ENCODE results near the gene TMEM82.

- TF ChIP-seq, protein P1, sequence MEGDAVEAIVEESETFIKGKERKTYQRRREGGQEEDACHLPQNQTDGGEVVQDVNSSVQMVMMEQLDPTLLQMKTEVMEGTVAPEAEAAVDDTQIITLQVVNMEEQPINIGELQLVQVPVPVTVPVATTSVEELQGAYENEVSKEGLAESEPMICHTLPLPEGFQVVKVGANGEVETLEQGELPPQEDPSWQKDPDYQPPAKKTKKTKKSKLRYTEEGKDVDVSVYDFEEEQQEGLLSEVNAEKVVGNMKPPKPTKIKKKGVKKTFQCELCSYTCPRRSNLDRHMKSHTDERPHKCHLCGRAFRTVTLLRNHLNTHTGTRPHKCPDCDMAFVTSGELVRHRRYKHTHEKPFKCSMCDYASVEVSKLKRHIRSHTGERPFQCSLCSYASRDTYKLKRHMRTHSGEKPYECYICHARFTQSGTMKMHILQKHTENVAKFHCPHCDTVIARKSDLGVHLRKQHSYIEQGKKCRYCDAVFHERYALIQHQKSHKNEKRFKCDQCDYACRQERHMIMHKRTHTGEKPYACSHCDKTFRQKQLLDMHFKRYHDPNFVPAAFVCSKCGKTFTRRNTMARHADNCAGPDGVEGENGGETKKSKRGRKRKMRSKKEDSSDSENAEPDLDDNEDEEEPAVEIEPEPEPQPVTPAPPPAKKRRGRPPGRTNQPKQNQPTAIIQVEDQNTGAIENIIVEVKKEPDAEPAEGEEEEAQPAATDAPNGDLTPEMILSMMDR (conservative IDR thresholded peaks at IDR 0.05; ENCODE audit: low read length), result no peak
- no peak for TF ChIP-seq EZH2phosphoT487 (IDR thresholded peaks at IDR 0.05; ENCODE audit: borderline replicate concordance, low read depth, low read length)
Measured at GRCh38 chr1:15770313-15770962, 28.1 kb downstream of the TMEM82 start.
